K562 (cell line): ENCODE results near the gene LEPROT. TPM values are rescaled to one million over a fixed set of nuclear protein-coding genes. Genes with fewer than 3 reads are reported as not detected.

Source experiments
- ATF7 ChIP-seq: fragments of 450-650 bp; IDR thresholded peaks from 2 replicates; pipeline ENCODE4 v1.7.1; 2014; ENCODE audit warnings: mild to moderate bottlenecking, moderate library complexity
- CHD4 ChIP-seq: fragments of 200-600 bp; sonication (generic); IDR thresholded peaks from 3 replicates; pipeline ENCODE4 v1.6.1; 2012; ENCODE audit warnings: low read depth, mild to moderate bottlenecking, mixed read lengths, low read length, inconsistent platforms; ENCODE audit not compliant: insufficient read depth, insufficient replicate concordance, poor library complexity, severe bottlenecking
- E2F8 ChIP-seq: fragments of 450-650 bp; IDR thresholded peaks from 2 replicates; pipeline ENCODE4 v1.7.1; 2018; ENCODE audit warnings: mild to moderate bottlenecking, low read depth; ENCODE audit not compliant: partially characterized antibody
- FOXM1 ChIP-seq, 2 experiments: fragments of 450-650 bp in 1 of 2; sonication (generic) in 1 of 2; formaldehyde crosslinking in 1 of 2; IDR thresholded peaks; 2 replicates each; pipeline versions ENCODE4 v1.6.1 to v1.9.0; 2017 to 2022; ENCODE audit warnings: low read depth in 2 of 2, mild to moderate bottlenecking in 2 of 2, missing genetic modification reagents in 1 of 2, moderate library complexity in 1 of 2
- HES1 ChIP-seq: fragments of 450-650 bp; IDR thresholded peaks from 2 replicates; pipeline ENCODE4 v1.6.1; 2016; ENCODE audit warnings: low read depth, mild to moderate bottlenecking, moderate library complexity
- ILK ChIP-seq: fragments of 450-650 bp; IDR thresholded peaks from 2 replicates; pipeline ENCODE4 v1.6.1; 2016; ENCODE audit warnings: missing genetic modification characterization, low read depth, mild to moderate bottlenecking, missing compliant biosample characterization, moderate library complexity, borderline replicate concordance
- POLR2A ChIP-seq: fragments of 450-650 bp; conservative IDR thresholded peaks from 2 replicates; pipeline ENCODE4 v1.6.1; 2016
- PRMT5 ChIP-seq: sonication (generic); formaldehyde crosslinking; IDR thresholded peaks from 2 replicates; pipeline ENCODE4 v1.5.0; 2020; ENCODE audit warnings: missing genetic modification reagents
- RBM17 ChIP-seq: fragments of 200-400 bp; formaldehyde crosslinking; IDR thresholded peaks from 2 replicates; pipeline ENCODE4 v1.6.1; 2017; ENCODE audit warnings: low read depth, mild to moderate bottlenecking, low read length, borderline replicate concordance
- RBM34 ChIP-seq: fragments of 200-400 bp; formaldehyde crosslinking; IDR thresholded peaks from 2 replicates; pipeline ENCODE4 v1.6.1; 2018; ENCODE audit warnings: low read length, borderline replicate concordance; ENCODE audit not compliant: insufficient read depth
- RFX7 ChIP-seq: fragments of 250-450 bp; sonication (Bioruptor Pico); IDR thresholded peaks from 2 replicates; pipeline ENCODE4 v1.5.1; 2021; ENCODE audit warnings: mild to moderate bottlenecking
- SAFB ChIP-seq: fragments of 200-400 bp; formaldehyde crosslinking; IDR thresholded peaks from 2 replicates; pipeline ENCODE4 v1.6.1; 2017; ENCODE audit warnings: low read depth, low read length, borderline replicate concordance
- SRF ChIP-seq, 2 experiments: fragments of 250-450, 450-650 bp in 1 of 2; sonication (Bioruptor Pico) in 1 of 2; sonication (generic) in 1 of 2; formaldehyde crosslinking; IDR thresholded peaks; 2 replicates each; pipeline versions ENCODE4 v1.5.0 to v1.5.1; 2020 to 2022; ENCODE audit warnings: mild to moderate bottlenecking in 1 of 2, missing genetic modification reagents in 1 of 2
- ZNF146 ChIP-seq: IDR thresholded peaks from one replicate; pipeline ENCODE4 v1.6.1; 2018; ENCODE audit warnings: missing compliant biosample characterization; ENCODE audit not compliant: unreplicated experiment
- ZNF398 ChIP-seq: fragments of 250-450 bp; sonication (Bioruptor Pico); IDR thresholded peaks from 2 replicates; pipeline ENCODE4 v1.8.0; 2021; ENCODE audit warnings: moderate library complexity, mild to moderate bottlenecking, inconsistent platforms
- ZNF507 ChIP-seq: conservative IDR thresholded peaks from 2 replicates; pipeline ENCODE4 v1.6.1; 2017; ENCODE audit warnings: missing genetic modification characterization, missing compliant biosample characterization
- ZNF589 ChIP-seq: fragments of 200-800 bp; sonication (Bioruptor generic); IDR thresholded peaks from 2 replicates; pipeline ENCODE4 v1.6.1; 2016; ENCODE audit warnings: low read depth, missing genetic modification characterization, missing compliant biosample characterization
- ZNF717 ChIP-seq: fragments of 250-450 bp; sonication (Bioruptor Pico); IDR thresholded peaks from 2 replicates; pipeline ENCODE4 v1.5.0; 2021
- polyA plus RNA-seq, 8 experiments: library from polyadenylated mRNA; depleted of rRNA in 4 of 8; stranded (reverse) in 5 of 8; unstranded in 3 of 8; fragments of >200 nt; fragmentation: Nextera tagmentation in 2 of 8; fragmentation: Illumina TruSeq in 1 of 8; extraction: Ambion mirVana in 2 of 8; extraction: Trizol in 1 of 8; gene quantifications; 2 replicates each; pipeline versions ENCODE4 v1.2.1 to v1.2.3, GENCODE V29; 2011 to 2014; ENCODE audit warnings: inconsistent platforms in 1 of 8, missing spikeins in 1 of 8
- total RNA-seq, 7 experiments: library from RNA; depleted of rRNA in 6 of 7; stranded (reverse); fragments of >200 nt in 6 of 7; fragmentation: Illumina TruSeq in 2 of 7; extraction: Trizol in 2 of 7; gene quantifications; 2 replicates each; pipeline versions ENCODE4 v1.2.1 to v1.2.3, GENCODE V29; 2011 to 2021; ENCODE audit warnings: low replicate concordance in 1 of 7

LEPROT gene
- total and polyA plus RNA-seq, 9 of the 15 experiments (the other 6 are each of a cell fraction or from before 2014, with no cell fraction given): 28.1 to 97.5 (median 45.8) TPM

- no peak for TF ChIP-seq E2F8
- no peak for TF ChIP-seq RBM17
- TF ChIP-seq HES1: peak; percentile 54; the same call in 1 of the 2 replicates
- no peak for TF ChIP-seq ZNF717 (CRISPR knock-in tag)
- TF ChIP-seq ZNF589 (CRISPR knock-in tag): no peak
- TF ChIP-seq ATF7: peak; percentile 68; the same call in 1 of the 2 replicates
- TF ChIP-seq SRF (CRISPR knock-in tag; IDR thresholded peaks at IDR 0.05): peak in 1 of 2 experiments; percentile 61; a peak in 1 of 4 replicates
- TF ChIP-seq POLR2A: peak; percentile 93
- TF ChIP-seq PRMT5 (CRISPR knock-in tag): no peak
- no peak for TF ChIP-seq ZNF507 (tag)
- TF ChIP-seq ZNF398 (CRISPR knock-in tag): no peak
- no peak for TF ChIP-seq SAFB
- no peak for TF ChIP-seq ZNF146 (CRISPR knock-in tag)
- no peak for TF ChIP-seq RBM34
- TF ChIP-seq FOXM1 (IDR thresholded peaks at IDR 0.05; ENCODE audit: low read depth): peak; percentile 75
- no peak for TF ChIP-seq FOXM1 (CRISPR knock-in tag; IDR thresholded peaks at IDR 0.05; ENCODE audit: low read depth)
- TF ChIP-seq ILK: no peak
- TF ChIP-seq RFX7 (CRISPR knock-in tag): no peak
- no peak for TF ChIP-seq CHD4
These were observed 60.4 kb downstream of the LEPROT start (continued) for GRCh38 chr1:65480684-65481405.
